ENCODE measurements around the gene FOXP2.

DNA sequence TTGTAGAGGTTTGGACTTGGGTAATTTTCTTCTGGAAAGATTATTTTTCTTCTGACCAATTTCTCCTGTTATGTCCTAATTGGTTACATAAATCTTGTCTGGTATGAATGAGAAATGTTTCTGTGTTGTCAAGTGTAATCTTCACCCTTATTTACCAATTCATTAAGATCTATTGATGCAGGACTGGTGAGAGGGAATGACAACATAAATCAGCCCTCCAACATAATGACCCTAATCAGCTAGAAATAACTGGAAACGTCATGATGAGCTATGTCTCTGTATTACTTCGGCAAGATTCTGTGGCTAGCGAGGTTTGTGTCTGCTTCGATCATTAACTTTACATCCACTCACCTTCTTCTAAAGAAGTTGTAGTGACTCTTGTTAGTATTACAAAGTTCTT, 3.5 kb downstream of the FOXP2 start:
- TF ChIP-seq, protein P1, sequence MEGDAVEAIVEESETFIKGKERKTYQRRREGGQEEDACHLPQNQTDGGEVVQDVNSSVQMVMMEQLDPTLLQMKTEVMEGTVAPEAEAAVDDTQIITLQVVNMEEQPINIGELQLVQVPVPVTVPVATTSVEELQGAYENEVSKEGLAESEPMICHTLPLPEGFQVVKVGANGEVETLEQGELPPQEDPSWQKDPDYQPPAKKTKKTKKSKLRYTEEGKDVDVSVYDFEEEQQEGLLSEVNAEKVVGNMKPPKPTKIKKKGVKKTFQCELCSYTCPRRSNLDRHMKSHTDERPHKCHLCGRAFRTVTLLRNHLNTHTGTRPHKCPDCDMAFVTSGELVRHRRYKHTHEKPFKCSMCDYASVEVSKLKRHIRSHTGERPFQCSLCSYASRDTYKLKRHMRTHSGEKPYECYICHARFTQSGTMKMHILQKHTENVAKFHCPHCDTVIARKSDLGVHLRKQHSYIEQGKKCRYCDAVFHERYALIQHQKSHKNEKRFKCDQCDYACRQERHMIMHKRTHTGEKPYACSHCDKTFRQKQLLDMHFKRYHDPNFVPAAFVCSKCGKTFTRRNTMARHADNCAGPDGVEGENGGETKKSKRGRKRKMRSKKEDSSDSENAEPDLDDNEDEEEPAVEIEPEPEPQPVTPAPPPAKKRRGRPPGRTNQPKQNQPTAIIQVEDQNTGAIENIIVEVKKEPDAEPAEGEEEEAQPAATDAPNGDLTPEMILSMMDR (conservative IDR thresholded peaks at IDR 0.05; ENCODE audit: low read depth, low read length) = no peak
- no peak for TF ChIP-seq POLR2A (IDR thresholded peaks at IDR 0.05; ENCODE audit: low read depth, low read length)
- TF ChIP-seq MAZ (IDR thresholded peaks at IDR 0.05; ENCODE audit: borderline replicate concordance, low read depth, low read length) = no peak
- TF ChIP-seq MXI1 (IDR thresholded peaks at IDR 0.05; ENCODE audit: borderline replicate concordance, low read depth, low read length) = no peak
- TF ChIP-seq RCOR1 (IDR thresholded peaks at IDR 0.05; ENCODE audit: insufficient replicate concordance, low read length) = no peak
- no peak for TF ChIP-seq BHLHE40 (IDR thresholded peaks at IDR 0.05; ENCODE audit: low read depth, low read length)
- no peak for TF ChIP-seq MAFK (IDR thresholded peaks at IDR 0.05; ENCODE audit: low read depth, low read length)
- TF ChIP-seq CEBPB (IDR thresholded peaks at IDR 0.05; ENCODE audit: low read depth, low read length) = no peak
- TF ChIP-seq, protein P2, sequence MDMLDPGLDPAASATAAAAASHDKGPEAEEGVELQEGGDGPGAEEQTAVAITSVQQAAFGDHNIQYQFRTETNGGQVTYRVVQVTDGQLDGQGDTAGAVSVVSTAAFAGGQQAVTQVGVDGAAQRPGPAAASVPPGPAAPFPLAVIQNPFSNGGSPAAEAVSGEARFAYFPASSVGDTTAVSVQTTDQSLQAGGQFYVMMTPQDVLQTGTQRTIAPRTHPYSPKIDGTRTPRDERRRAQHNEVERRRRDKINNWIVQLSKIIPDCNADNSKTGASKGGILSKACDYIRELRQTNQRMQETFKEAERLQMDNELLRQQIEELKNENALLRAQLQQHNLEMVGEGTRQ (IDR thresholded peaks at IDR 0.05; ENCODE audit: low read depth, low read length) = no peak
- TF ChIP-seq RAD21 (IDR thresholded peaks at IDR 0.05; ENCODE audit: low read length) = no peak

All from IMR-90 (cell line).